ENCODE results near the gene ATP2C1. TPM values are rescaled to one million over a fixed set of nuclear protein-coding genes. Genes with fewer than 3 reads are reported as not detected.
"Not testable (repeated sequence)": the region's sequence is repeated elsewhere in the genome, so short reads cannot be mapped to it uniquely, and the experiment has no call there.

The ATP2C1 gene
- total RNA-seq, 1 donor = 136 TPM

- no peak for TF ChIP-seq CTCF (IDR thresholded peaks at IDR 0.05; ENCODE audit: insufficient read depth, low read depth, low read length)
- no peak overlapping the region for H3K4me3 ChIP-seq (ENCODE audit: low read depth, low read length)
- DNase-seq (ENCODE audit: low read depth) = no peak
Observed at GRCh38 chr3:130969621-130970020, 75.7 kb downstream of the ATP2C1 start.

GRCh38 chr3:130971208-130971607, 77.3 kb downstream of the ATP2C1 start:
- DNase-seq (ENCODE audit: low read depth) = no peak
- no peak overlapping the region for H3K4me3 ChIP-seq (ENCODE audit: low read depth, low read length)
- TF ChIP-seq CTCF (IDR thresholded peaks at IDR 0.05; ENCODE audit: insufficient read depth, low read depth, low read length) = no peak

- not testable (repeated sequence) for DNase-seq (ENCODE audit: low read depth); H3K4me3 ChIP-seq (ENCODE audit: low read depth, low read length)
Observed at GRCh38 chr3:130972592-130972991, 78.7 kb downstream of the ATP2C1 start.

- no peak for TF ChIP-seq CTCF (IDR thresholded peaks at IDR 0.05; ENCODE audit: insufficient read depth, low read depth, low read length)
- no peak for DNase-seq (ENCODE audit: low read depth)
- H3K4me3 ChIP-seq (ENCODE audit: low read depth, low read length) = no peak overlapping the region
Observed at GRCh38 chr3:130973406-130973805, 79.5 kb downstream of the ATP2C1 start.

- no peak overlapping the region for H3K4me3 ChIP-seq (ENCODE audit: low read depth, low read length)
- no peak for DNase-seq (ENCODE audit: low read depth)
- TF ChIP-seq CTCF (IDR thresholded peaks at IDR 0.05; ENCODE audit: insufficient read depth, low read depth, low read length) = no peak
Observed at GRCh38 chr3:130974201-130974600, 80.3 kb downstream of the ATP2C1 start.

- no peak overlapping the region for H3K4me3 ChIP-seq (ENCODE audit: low read depth, low read length)
- TF ChIP-seq CTCF (IDR thresholded peaks at IDR 0.05; ENCODE audit: insufficient read depth, low read depth, low read length) = no peak
- DNase-seq (ENCODE audit: low read depth) = no peak
Observed at GRCh38 chr3:130975251-130975650, 81.4 kb downstream of the ATP2C1 start.

GRCh38 chr3:130976706-130977105, 82.8 kb downstream of the ATP2C1 start:
- no peak for TF ChIP-seq CTCF (IDR thresholded peaks at IDR 0.05; ENCODE audit: insufficient read depth, low read depth, low read length)
- no peak overlapping the region for H3K4me3 ChIP-seq (ENCODE audit: low read depth, low read length)
- DNase-seq (ENCODE audit: low read depth) = no peak

Data from fibroblast of villous mesenchyme (primary cell).